HepG2 (cell line): ENCODE measurements around the gene LHPP. TPM values are rescaled to one million over a fixed set of nuclear protein-coding genes. Genes with fewer than 3 reads are reported as not detected.

Experiments
- BORCS8-MEF2B ChIP-seq: sonication (generic); formaldehyde crosslinking; IDR thresholded peaks from 2 replicates; pipeline ENCODE4 v1.8.0; 2022; ENCODE audit warnings: mild to moderate bottlenecking, missing genetic modification reagents
- FIP1L1 ChIP-seq: fragments of 200-400 bp; formaldehyde crosslinking; IDR thresholded peaks from 2 replicates; pipeline ENCODE4 v1.6.1; 2018; ENCODE audit warnings: low read depth, mild to moderate bottlenecking, low read length, moderate library complexity, borderline replicate concordance; ENCODE audit not compliant: insufficient read depth
- FOXO1 ChIP-seq: sonication (generic); formaldehyde crosslinking; IDR thresholded peaks from 2 replicates; pipeline ENCODE4 v1.4.0; 2020; ENCODE audit warnings: missing genetic modification reagents
- FOXP4 ChIP-seq: sonication (generic); formaldehyde crosslinking; IDR thresholded peaks from 2 replicates; pipeline ENCODE4 v1.4.0; 2020; ENCODE audit warnings: missing genetic modification reagents
- FUBP1 ChIP-seq: sonication (generic); formaldehyde crosslinking; IDR thresholded peaks from 2 replicates; pipeline ENCODE4 v1.5.1; 2020; ENCODE audit warnings: missing genetic modification reagents, mild to moderate bottlenecking, borderline replicate concordance
- HMG20A ChIP-seq: IDR thresholded peaks from 2 replicates; pipeline ENCODE4 v1.6.1; 2016; ENCODE audit warnings: borderline replicate concordance
- MLX ChIP-seq: IDR thresholded peaks from 2 replicates; pipeline ENCODE4 v1.6.1; 2016
- MTF1 ChIP-seq: sonication (generic); formaldehyde crosslinking; IDR thresholded peaks from 2 replicates; pipeline ENCODE4 v1.5.0; 2020; ENCODE audit warnings: missing genetic modification reagents
- ONECUT2 ChIP-seq: sonication (generic); formaldehyde crosslinking; IDR thresholded peaks from 2 replicates; pipeline ENCODE4 v1.4.0; 2020; ENCODE audit warnings: missing genetic modification reagents
- PPARG ChIP-seq: conservative IDR thresholded peaks from 2 replicates; pipeline ENCODE4 v1.6.1; 2016; ENCODE audit warnings: missing biosample characterization, missing genetic modification reagents
- SNAPC2 ChIP-seq: sonication (generic); formaldehyde crosslinking; IDR thresholded peaks from 2 replicates; pipeline ENCODE4 v1.8.1; 2022; ENCODE audit warnings: mild to moderate bottlenecking, missing genetic modification reagents
- STAT6 ChIP-seq: sonication (generic); formaldehyde crosslinking; IDR thresholded peaks from 2 replicates; pipeline ENCODE4 v1.4.0; 2020; ENCODE audit warnings: missing genetic modification reagents, mild to moderate bottlenecking, borderline replicate concordance
- ZC3H13 ChIP-seq: sonication (generic); formaldehyde crosslinking; IDR thresholded peaks from 2 replicates; pipeline ENCODE4 v1.8.1; 2023; ENCODE audit warnings: mild to moderate bottlenecking, missing genetic modification reagents, moderate library complexity
- ZFP36 ChIP-seq: fragments of 150-350 bp; IDR thresholded peaks from 2 replicates; pipeline ENCODE4 v1.6.1; 2018; ENCODE audit warnings: borderline replicate concordance, low read length, low read depth; ENCODE audit not compliant: partially characterized antibody
- ZFP36L1 ChIP-seq: sonication (generic); formaldehyde crosslinking; IDR thresholded peaks from 2 replicates; pipeline ENCODE4 v1.8.0; 2022; ENCODE audit warnings: mild to moderate bottlenecking, missing genetic modification reagents, moderate library complexity
- ZIK1 ChIP-seq: sonication (generic); formaldehyde crosslinking; IDR thresholded peaks from 2 replicates; pipeline ENCODE4 v1.5.0; 2020; ENCODE audit warnings: mild to moderate bottlenecking, low read depth, missing genetic modification reagents, borderline replicate concordance
- ZNF138 ChIP-seq: sonication (generic); formaldehyde crosslinking; IDR thresholded peaks from 2 replicates; pipeline ENCODE4 v1.5.0; 2020; ENCODE audit warnings: mild to moderate bottlenecking, low read depth, missing genetic modification reagents
- ZNF510 ChIP-seq: sonication (generic); formaldehyde crosslinking; IDR thresholded peaks from 2 replicates; pipeline ENCODE4 v1.4.0; 2020; ENCODE audit warnings: low read depth, mild to moderate bottlenecking, missing genetic modification reagents
- ZNF570 ChIP-seq: sonication (generic); formaldehyde crosslinking; IDR thresholded peaks from 2 replicates; pipeline ENCODE4 v1.4.0; 2020; ENCODE audit warnings: mild to moderate bottlenecking, missing genetic modification reagents, borderline replicate concordance
- ZNF572 ChIP-seq: sonication (generic); formaldehyde crosslinking; IDR thresholded peaks from 2 replicates; pipeline ENCODE4 v1.5.1; 2020; ENCODE audit warnings: mild to moderate bottlenecking, missing genetic modification reagents
- ZNF576 ChIP-seq: sonication (generic); formaldehyde crosslinking; IDR thresholded peaks from 2 replicates; pipeline ENCODE4 v1.4.0; 2020; ENCODE audit warnings: mild to moderate bottlenecking, missing genetic modification reagents
- ZNF589 ChIP-seq: sonication (generic); formaldehyde crosslinking; conservative IDR thresholded peaks from 2 replicates; pipeline ENCODE4 v1.8.0; 2022; ENCODE audit warnings: mild to moderate bottlenecking, moderate library complexity, missing genetic modification reagents
- polyA plus RNA-seq, 8 experiments: library from polyadenylated mRNA; depleted of rRNA in 3 of 8; stranded (reverse) in 7 of 8; unstranded in 1 of 8; fragments of >200 nt; fragmentation: Illumina TruSeq in 4 of 8; extraction: Trizol in 4 of 8; gene quantifications; 2 replicates each; pipeline versions ENCODE4 v1.2.1 to v1.2.3, GENCODE V29; 2011 to 2016; ENCODE audit warnings: low read depth in 4 of 8, missing spikeins in 1 of 8, mixed read lengths in 1 of 8; ENCODE audit not compliant: insufficient read depth in 1 of 8
- total RNA-seq, 5 experiments: library from RNA; depleted of rRNA; stranded (reverse); fragments of >200 nt; fragmentation: Illumina TruSeq; extraction: Trizol; gene quantifications; 2 replicates each; pipeline ENCODE4 v1.2.3, GENCODE V29; 2016; ENCODE audit warnings: low read depth in 1 of 5

The LHPP gene
- total and polyA plus RNA-seq, 2 of the 13 experiments (the other 11 are each of a cell fraction or from before 2014, with no cell fraction given), result 5.2 to 13.1 TPM

GRCh38 chr10:124470544-124471434, 9.2 kb downstream of the LHPP start (continued):
- TF ChIP-seq ZC3H13 (CRISPR knock-in tag) (no peak), MTF1 (CRISPR knock-in tag) (no peak), ZNF572 (CRISPR knock-in tag) (no peak), ZNF589 (CRISPR knock-in tag) (no peak), FUBP1 (no peak), ZFP36 (no peak), STAT6 (CRISPR knock-in tag) (no peak), FIP1L1 (no peak), ZIK1 (CRISPR knock-in tag) (0 out of 2 replicates have a peak, but pooled peaks have one; percentile 60), FOXO1 (CRISPR knock-in tag) (peak; percentile 93), PPARG (peak; percentile 72), FOXP4 (CRISPR knock-in tag) (peak; percentile 98), HMG20A (peak; percentile 95), MLX (CRISPR knock-in tag) (peak; percentile 88), ZNF576 (CRISPR knock-in tag) (no peak), ZFP36L1 (CRISPR knock-in tag) (peak; percentile 71; the same call in 1 of the 2 replicates), ZNF570 (CRISPR knock-in tag) (no peak), ZNF138 (CRISPR knock-in tag) (0 out of 2 replicates have a peak, but pooled peaks have one; percentile 56), BORCS8-MEF2B (CRISPR knock-in tag) (peak; percentile 89), ONECUT2 (CRISPR knock-in tag) (no peak), SNAPC2 (CRISPR knock-in tag) (0 out of 2 replicates have a peak, but pooled peaks have one; percentile 73), ZNF510 (no peak)
